B cell (primary cell): ENCODE measurements around the gene TCF7L1. TPM values are rescaled to one million over a fixed set of nuclear protein-coding genes. Genes with fewer than 3 reads are reported as not detected.
A peak's percentile ranks its signal among the peaks of the same experiment; 100 is the strongest.

Source experiments
- ATAC-seq: fragments of 200-7000 bp; cut with Tn5 transposase; one replicate; pipeline ENCODE4 v1.10.0; 2021; ENCODE audit warnings: low read depth, mild to moderate bottlenecking, moderate number of reproducible peaks, moderate library complexity
- CTCF ChIA-PET: fragments of 350-600 bp; sonication (Branson Sonifier 250); formaldehyde crosslinking; loops from one replicate; lab custom pipeline; 2021; ENCODE audit warnings: antibody characterized with exemption, inconsistent platforms; lab: Charles Lee
- POLR2A ChIA-PET: fragments of 350-600 bp; sonication (Branson Sonifier 250); formaldehyde crosslinking; loops from one replicate; lab custom pipeline; 2021; ENCODE audit warnings: antibody characterized with exemption; lab: Charles Lee
- DNase-seq: peaks from one replicate; pipeline ENCODE4 v3.0.0; 2013
- H2AFZ ChIP-seq: 2 replicates; pipeline ENCODE4 v1.6.1; 2012; ENCODE audit warnings: mild to moderate bottlenecking, low read depth, low read length; ENCODE audit not compliant: insufficient read depth, poor library complexity, severe bottlenecking
- H3K27ac ChIP-seq, 2 donors: 1 replicate in 1 of 2; 2 replicates in 1 of 2; pipeline ENCODE4 v1.5.1; 2012 to 2013; ENCODE audit warnings: low read length in 2 of 2, mild to moderate bottlenecking in 2 of 2, moderate library complexity in 1 of 2
- H3K27me3 ChIP-seq, 4 experiments: fragments of 200-600 bp in 1 of 4; sonication (generic) in 1 of 4; replicated peaks in 1 of 4; 1 replicate in 2 of 4; 2 replicates in 2 of 4; pipeline versions ENCODE4 v1.6.1 to v1.7.0; 2013 to 2016; ENCODE audit warnings: low read length in 3 of 4, mild to moderate bottlenecking in 2 of 4, mixed read lengths in 1 of 4, moderate library complexity in 1 of 4; ENCODE audit not compliant: insufficient read depth in 4 of 4, control insufficient read depth in 3 of 4; ENCODE audit errors: control extremely low read depth in 1 of 4
- H3K36me3 ChIP-seq, 2 experiments: replicated peaks in 1 of 2; 1 replicate in 1 of 2; 2 replicates in 1 of 2; pipeline versions ENCODE4 v1.6.1 to v1.7.1; 2013; ENCODE audit warnings: low read length in 1 of 2; ENCODE audit not compliant: insufficient read depth in 2 of 2, control insufficient read depth in 1 of 2; ENCODE audit errors: control extremely low read depth in 1 of 2, extremely low read depth in 1 of 2
- H3K4me1 ChIP-seq, 2 donors: fragments of 200-600 bp in 1 of 2; sonication (generic) in 1 of 2; 1 replicate in 1 of 2; 2 replicates in 1 of 2; pipeline versions ENCODE4 v1.5.1 to v1.6.1; 2013 to 2017; ENCODE audit warnings: low read length in 2 of 2; ENCODE audit not compliant: control insufficient read depth in 2 of 2, insufficient read depth in 2 of 2
- H3K4me2 ChIP-seq: replicated peaks from 2 replicates; pipeline ENCODE3; 2012; ENCODE audit warnings: mild to moderate bottlenecking, low read depth, low read length; ENCODE audit not compliant: poor library complexity, severe bottlenecking
- H3K4me3 ChIP-seq, 5 experiments: fragments of 200-600 bp in 1 of 5; sonication (generic) in 1 of 5; 1 replicate in 3 of 5; 2 replicates in 2 of 5; pipeline versions ENCODE4 v1.5.1 to v1.7.0; 2011 to 2016; ENCODE audit warnings: low read length in 4 of 5, mild to moderate bottlenecking in 4 of 5, low read depth in 2 of 5, control low read depth in 1 of 5, moderate library complexity in 1 of 5; ENCODE audit not compliant: insufficient read depth in 1 of 5; ENCODE audit errors: control extremely low read depth in 1 of 5, extremely low read depth in 1 of 5
- H3K79me2 ChIP-seq: fragments of 200-600 bp; sonication (generic); one replicate; pipeline ENCODE4 v1.6.0; 2016; ENCODE audit warnings: low read length; ENCODE audit not compliant: control insufficient read depth, insufficient read depth
- H3K9ac ChIP-seq: fragments of 200-600 bp; sonication (generic); 2 replicates; pipeline ENCODE4 v1.6.1; 2017; ENCODE audit warnings: mild to moderate bottlenecking, low read length, moderate library complexity
- H3K9me3 ChIP-seq, 3 donors: one replicate each; pipeline versions ENCODE4 v1.6.1 to v1.7.1; 2013; ENCODE audit warnings: low read length in 2 of 3; ENCODE audit not compliant: control insufficient read depth in 2 of 3, insufficient read depth in 1 of 3; ENCODE audit errors: control extremely low read depth in 1 of 3
- H4K20me1 ChIP-seq: 2 replicates; pipeline ENCODE4 v1.6.0; 2012; ENCODE audit warnings: mild to moderate bottlenecking, low read length; ENCODE audit not compliant: insufficient read depth, control insufficient read depth, poor library complexity, severe bottlenecking
- H3K27ac Mint-ChIP-seq: one replicate; pipeline ENCODE4 v1.8.0; 2021; ENCODE audit warnings: mixed read lengths
- H3K27me3 Mint-ChIP-seq: one replicate; pipeline ENCODE4 v1.8.0; 2021; ENCODE audit warnings: mixed read lengths
- H3K4me1 Mint-ChIP-seq: one replicate; pipeline ENCODE4 v1.8.0; 2021; ENCODE audit warnings: mixed read lengths
- H3K4me3 Mint-ChIP-seq: one replicate; pipeline ENCODE4 v1.8.0; 2021; ENCODE audit warnings: mixed read lengths
- H3K9me3 Mint-ChIP-seq: one replicate; pipeline ENCODE4 v1.8.0; 2022; ENCODE audit warnings: mixed read lengths; ENCODE audit not compliant: insufficient read depth
- EZH2 ChIP-seq: IDR thresholded peaks from 2 replicates; pipeline ENCODE4 v1.6.1; 2012; ENCODE audit warnings: borderline replicate concordance, low read depth, mild to moderate bottlenecking, moderate library complexity, low read length; ENCODE audit not compliant: insufficient read depth, poor library complexity, severe bottlenecking
- WGBS: methylation state at CpG from one replicate; pipeline ENCODE4 v1.1.5; 2013; ENCODE audit warnings: missing lambda C conversion rate; ENCODE audit not compliant: insufficient coverage; 5-methylcytosine and 5-hydroxymethylcytosine counted together
- intact Hi-C: fragments of 100-400 bp; cut with micrococcal nuclease; formaldehyde crosslinking; loops from one replicate; pipeline ENCODE4 v1.10.0; 2022
- polyA plus RNA-seq: library from polyadenylated mRNA; depleted of rRNA; stranded (reverse); fragments of >200 nt; gene quantifications from 2 replicates; pipeline ENCODE4 v1.2.3, GENCODE V29; 2012
- total RNA-seq, 2 donors: library from RNA; stranded (reverse); fragments of 120-200 nt in 1 of 2; gene quantifications; 1 replicate in 1 of 2; 2 replicates in 1 of 2; pipeline versions ENCODE4 v1.2.3 to v1.2.4, GENCODE V29; 2013 to 2022
- TF ChIP-seq, protein P1 (sequence below): fragments of 200-600 bp; IDR thresholded peaks from one replicate; pipeline ENCODE4 v1.8.0; 2022; ENCODE audit warnings: antibody characterized with exemption, mild to moderate bottlenecking

The TCF7L1 gene
- total and polyA plus RNA-seq, 2 donors (not counting 1 experiment from before 2014, with no cell fraction given), result 0.67 to 0.81 TPM

DNA sequence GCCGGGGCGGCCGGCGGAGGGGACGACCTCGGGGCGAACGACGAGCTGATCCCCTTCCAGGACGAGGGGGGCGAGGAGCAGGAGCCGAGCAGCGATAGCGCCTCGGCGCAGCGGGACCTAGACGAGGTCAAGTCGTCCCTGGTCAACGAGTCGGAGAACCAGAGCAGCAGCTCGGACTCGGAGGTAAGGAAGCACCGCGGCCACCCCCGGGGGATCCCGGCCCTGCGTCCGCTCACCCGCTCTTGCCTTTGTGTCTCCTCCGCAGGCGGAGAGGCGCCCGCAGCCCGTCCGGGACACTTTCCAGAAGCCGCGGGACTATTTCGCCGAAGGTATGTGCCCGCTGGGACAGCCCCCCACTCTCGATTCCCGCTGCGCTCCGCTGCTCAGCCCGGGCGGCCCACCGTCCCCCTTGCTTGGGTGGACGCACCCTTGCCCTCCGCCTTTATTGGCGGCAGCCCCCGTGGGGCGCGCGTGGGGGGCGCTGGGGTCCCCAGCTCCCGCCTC is 611 bp downstream of the TCF7L1 start:
- WGBS, result 2% methylated on average over 57 of the region's 57 CpGs
- Mint-ChIP-seq H3K4me3 (peak overlapping the region; percentile 70), H3K9me3 (no peaks in the 10 kb centered on the region), H3K4me1 (peaks cover 16% of the 10 kb centered on the region), H3K27ac (no peak overlapping the region), H3K27me3 (peaks cover 42% of the 10 kb centered on the region)
- H3K4me3 ChIP-seq, result peak overlapping the region in 3 of 5 experiments; percentile 10 to 51 (median 40)
- peaks cover 19 to 21% of the 10 kb centered on the region in 2 donors for H3K4me1 ChIP-seq
- ChIA-PET CTCF (interaction anchor here (1.2 kb wide), 1 partner anchor 65 kb away, joined by 4 read pairs; no protein-coding TSS in a partner anchor), POLR2A (no interaction called here)
- intact Hi-C loops, result loop anchor here (5.0 to 10.0 kb wide), 2 partner anchors 151 to 207 kb away; no protein-coding TSS in a partner anchor
- no peak overlapping the region for H3K27ac ChIP-seq
- peaks cover 0 to 53% (median 21%) of the 10 kb centered on the region in 4 experiments for H3K27me3 ChIP-seq
- no peaks in the 10 kb centered on the region for H4K20me1 ChIP-seq
- TF ChIP-seq, protein P1, sequence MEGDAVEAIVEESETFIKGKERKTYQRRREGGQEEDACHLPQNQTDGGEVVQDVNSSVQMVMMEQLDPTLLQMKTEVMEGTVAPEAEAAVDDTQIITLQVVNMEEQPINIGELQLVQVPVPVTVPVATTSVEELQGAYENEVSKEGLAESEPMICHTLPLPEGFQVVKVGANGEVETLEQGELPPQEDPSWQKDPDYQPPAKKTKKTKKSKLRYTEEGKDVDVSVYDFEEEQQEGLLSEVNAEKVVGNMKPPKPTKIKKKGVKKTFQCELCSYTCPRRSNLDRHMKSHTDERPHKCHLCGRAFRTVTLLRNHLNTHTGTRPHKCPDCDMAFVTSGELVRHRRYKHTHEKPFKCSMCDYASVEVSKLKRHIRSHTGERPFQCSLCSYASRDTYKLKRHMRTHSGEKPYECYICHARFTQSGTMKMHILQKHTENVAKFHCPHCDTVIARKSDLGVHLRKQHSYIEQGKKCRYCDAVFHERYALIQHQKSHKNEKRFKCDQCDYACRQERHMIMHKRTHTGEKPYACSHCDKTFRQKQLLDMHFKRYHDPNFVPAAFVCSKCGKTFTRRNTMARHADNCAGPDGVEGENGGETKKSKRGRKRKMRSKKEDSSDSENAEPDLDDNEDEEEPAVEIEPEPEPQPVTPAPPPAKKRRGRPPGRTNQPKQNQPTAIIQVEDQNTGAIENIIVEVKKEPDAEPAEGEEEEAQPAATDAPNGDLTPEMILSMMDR, result no peak
- no peaks in the 10 kb centered on the region for H3K36me3 ChIP-seq
- peak overlapping the region; percentile 91 for H3K4me2 ChIP-seq
- H3K79me2 ChIP-seq, result no peaks in the 10 kb centered on the region
- H2AFZ ChIP-seq, result peak overlapping the region; percentile 38
- DNase-seq (peak; percentile 36), ATAC-seq (peak; percentile 14)
- no peaks in the 10 kb centered on the region for H3K9me3 ChIP-seq
- H3K9ac ChIP-seq, result peak overlapping the region; percentile 51

DNA sequence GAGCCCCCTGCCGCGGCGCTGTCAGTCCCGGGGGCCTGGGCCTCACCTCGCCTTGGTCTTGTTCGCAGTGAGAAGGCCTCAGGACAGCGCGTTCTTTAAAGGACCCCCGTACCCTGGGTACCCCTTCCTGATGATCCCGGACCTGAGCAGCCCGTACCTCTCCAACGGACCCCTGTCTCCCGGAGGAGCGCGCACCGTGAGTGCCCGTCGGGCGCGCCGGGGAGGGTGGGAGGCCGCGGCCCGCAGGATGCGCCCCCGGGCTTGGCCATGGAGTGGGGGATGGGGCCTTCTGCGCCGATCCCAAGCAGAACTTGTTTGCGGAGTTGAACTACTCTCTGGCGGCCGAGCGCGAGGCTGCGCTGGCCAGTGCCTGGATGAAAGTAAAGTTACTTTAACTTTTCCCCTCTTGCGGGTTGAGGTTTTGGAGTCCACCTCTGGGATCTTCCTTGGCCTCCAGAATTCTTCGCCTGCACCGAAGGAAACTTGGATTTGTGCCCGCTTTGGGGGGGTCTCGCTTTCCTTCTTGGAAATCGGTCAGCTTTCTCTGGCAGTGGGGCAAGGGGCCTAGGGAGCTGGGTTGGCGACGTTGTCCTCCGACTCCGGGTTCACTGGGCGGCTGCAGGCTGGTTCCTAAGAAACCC is 1.2 kb downstream of the TCF7L1 start:
- DNase-seq (peak; percentile 20), ATAC-seq (no peak)
- Histone ChIP-seq H3K9me3 (no peaks in the 10 kb centered on the region), H3K4me3 (peak overlapping the region in 3 of 5 experiments; percentile 10 to 51 (median 40)), H2AFZ (peak overlapping the region; percentile 19), H3K79me2 (no peaks in the 10 kb centered on the region), H3K4me2 (peak overlapping the region; percentile 91), H3K36me3 (no peaks in the 10 kb centered on the region), H3K4me1 (peaks cover 19 to 21% of the 10 kb centered on the region in 2 donors), H3K27ac (no peak overlapping the region), H3K9ac (peak overlapping the region; percentile 51), H4K20me1 (no peaks in the 10 kb centered on the region), H3K27me3 (peaks cover 0 to 53% (median 21%) of the 10 kb centered on the region in 4 experiments)
- H3K27me3 Mint-ChIP-seq, result peaks cover 45% of the 10 kb centered on the region
- peaks cover 16% of the 10 kb centered on the region for H3K4me1 Mint-ChIP-seq
- ChIA-PET CTCF (interaction anchor here (1.2 kb wide), 1 partner anchor 66 kb away, joined by 4 read pairs; no protein-coding TSS in a partner anchor), POLR2A (no interaction called here)
- H3K9me3 Mint-ChIP-seq, result no peaks in the 10 kb centered on the region
- intact Hi-C loops, result loop anchor here (5.0 to 10.0 kb wide), 2 partner anchors 150 to 207 kb away; no protein-coding TSS in a partner anchor
- no peak overlapping the region for H3K27ac Mint-ChIP-seq
- WGBS, result 6% methylated on average over 41 of the region's 45 CpGs
- TF ChIP-seq, protein P1, result no peak
- TF ChIP-seq EZH2, result no peak
- H3K4me3 Mint-ChIP-seq, result peak overlapping the region; percentile 71
